ENCODE data around the gene FAM177A1. TPM values are rescaled to one million over a fixed set of nuclear protein-coding genes. Genes with fewer than 3 reads are reported as not detected.
A peak's percentile ranks its signal among the peaks of the same experiment; 100 is the strongest.

FAM177A1 gene
- total RNA-seq, 3 donors from 2014 or later (not counting 1 experiment from before 2014, with no cell fraction given), result 73.8 to 131 (median 79.6) TPM

DNA sequence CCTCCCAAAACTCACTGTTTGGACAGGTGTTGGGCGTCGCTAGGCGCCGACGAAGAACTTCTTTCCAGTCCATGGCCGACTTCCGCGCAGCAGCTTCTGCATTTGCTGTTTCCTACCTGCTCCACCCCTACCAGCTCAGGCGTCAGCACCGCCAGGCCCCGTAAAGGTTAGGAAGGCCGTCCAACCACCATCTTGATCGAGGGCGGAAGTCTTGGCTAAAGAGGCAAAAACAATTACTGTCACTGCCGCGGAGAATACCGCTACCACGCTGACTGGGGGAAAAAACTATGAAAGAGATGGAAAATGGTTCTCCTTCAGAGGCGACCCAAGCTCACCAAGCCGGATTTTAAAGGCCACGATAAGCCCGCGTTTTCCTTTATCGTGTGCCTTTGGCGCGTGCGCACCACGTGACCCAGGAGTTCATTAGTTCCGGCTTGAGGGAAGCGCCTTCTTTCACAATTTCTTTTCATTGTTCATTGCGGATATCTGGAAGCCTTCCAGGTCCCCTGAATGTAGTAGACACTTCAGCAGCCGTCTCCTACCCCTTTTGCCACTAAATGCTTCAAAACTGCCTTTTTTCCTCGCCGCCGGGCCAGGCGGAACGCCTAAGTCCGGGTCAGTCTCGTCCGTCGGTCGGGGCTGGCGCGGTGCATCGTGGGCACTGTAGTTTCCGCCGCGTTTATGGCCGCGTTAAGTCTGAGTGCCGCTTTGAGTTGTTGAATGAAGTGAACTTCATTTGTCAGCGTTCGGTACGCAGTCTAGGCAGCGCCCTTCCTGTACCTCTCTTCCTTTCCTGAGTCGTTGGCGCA, 76.0 kb downstream of the FAM177A1 start, which contains the start of the genes PPP2R3C and PRORP:
Gene PPP2R3C (minus strand): TSS at position 104 of the 809 bp plus-strand sequence. CDS start 31 bp downstream, at position 73.
Gene PRORP (plus strand): TSS at position 666 of the 809 bp plus-strand sequence. CDS start 694 bp downstream, outside the sequence.
- ATAC-seq (peak; percentile 83 to 94 (median 85)), DNase-seq (peak; percentile 81 to 96)
- TF ChIP-seq, protein P1, sequence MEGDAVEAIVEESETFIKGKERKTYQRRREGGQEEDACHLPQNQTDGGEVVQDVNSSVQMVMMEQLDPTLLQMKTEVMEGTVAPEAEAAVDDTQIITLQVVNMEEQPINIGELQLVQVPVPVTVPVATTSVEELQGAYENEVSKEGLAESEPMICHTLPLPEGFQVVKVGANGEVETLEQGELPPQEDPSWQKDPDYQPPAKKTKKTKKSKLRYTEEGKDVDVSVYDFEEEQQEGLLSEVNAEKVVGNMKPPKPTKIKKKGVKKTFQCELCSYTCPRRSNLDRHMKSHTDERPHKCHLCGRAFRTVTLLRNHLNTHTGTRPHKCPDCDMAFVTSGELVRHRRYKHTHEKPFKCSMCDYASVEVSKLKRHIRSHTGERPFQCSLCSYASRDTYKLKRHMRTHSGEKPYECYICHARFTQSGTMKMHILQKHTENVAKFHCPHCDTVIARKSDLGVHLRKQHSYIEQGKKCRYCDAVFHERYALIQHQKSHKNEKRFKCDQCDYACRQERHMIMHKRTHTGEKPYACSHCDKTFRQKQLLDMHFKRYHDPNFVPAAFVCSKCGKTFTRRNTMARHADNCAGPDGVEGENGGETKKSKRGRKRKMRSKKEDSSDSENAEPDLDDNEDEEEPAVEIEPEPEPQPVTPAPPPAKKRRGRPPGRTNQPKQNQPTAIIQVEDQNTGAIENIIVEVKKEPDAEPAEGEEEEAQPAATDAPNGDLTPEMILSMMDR (IDR thresholded peaks at IDR 0.05), result no peak
- peak within 1 kb of the TSS; percentile 72 for H3K4me3 ChIP-seq (ENCODE audit: low read length)
- H3K27ac ChIP-seq (ENCODE audit: low read length), result peak within 1 kb of the TSS; percentile 96
- WGBS (ENCODE audit: insufficient coverage), result under 1% methylated on average over 57 of the region's 57 CpGs
- H3K36me3 ChIP-seq (ENCODE audit: control insufficient read depth, insufficient read depth, low read length), result peaks cover 2% of the 10 kb centered on the region
- intact Hi-C loops (cut with micrococcal nuclease), result loop anchor here (1.0 to 10.0 kb wide), 7 partner anchors 75 to 705 kb away; partner anchors contain the start of genes BAZ1A, BRMS1L, FAM177A1 and NFKBIA
- Mint-ChIP-seq H3K36me3 (no peaks in the 10 kb centered on the region), H3K27me3 (ENCODE audit: low read depth in 2 of 2) (no peaks in the 10 kb centered on the region), H3K4me1 (peaks cover 56 to 60% of the 10 kb centered on the region in 2 donors), H3K4me3 (peak within 1 kb of the TSS; percentile 97), H3K27ac (peak within 1 kb of the TSS; percentile 99), H3K9me3 (no peaks in the 10 kb centered on the region)
- H3K9me3 ChIP-seq (ENCODE audit: control insufficient read depth, insufficient read depth, low read length), result no peaks in the 10 kb centered on the region
- H3K27me3 ChIP-seq (ENCODE audit: control insufficient read depth, insufficient read depth, low read length), result no peaks in the 10 kb centered on the region
- peaks cover 33% of the 10 kb centered on the region for H3K4me1 ChIP-seq (ENCODE audit: control insufficient read depth, insufficient read depth, low read length)

DNA sequence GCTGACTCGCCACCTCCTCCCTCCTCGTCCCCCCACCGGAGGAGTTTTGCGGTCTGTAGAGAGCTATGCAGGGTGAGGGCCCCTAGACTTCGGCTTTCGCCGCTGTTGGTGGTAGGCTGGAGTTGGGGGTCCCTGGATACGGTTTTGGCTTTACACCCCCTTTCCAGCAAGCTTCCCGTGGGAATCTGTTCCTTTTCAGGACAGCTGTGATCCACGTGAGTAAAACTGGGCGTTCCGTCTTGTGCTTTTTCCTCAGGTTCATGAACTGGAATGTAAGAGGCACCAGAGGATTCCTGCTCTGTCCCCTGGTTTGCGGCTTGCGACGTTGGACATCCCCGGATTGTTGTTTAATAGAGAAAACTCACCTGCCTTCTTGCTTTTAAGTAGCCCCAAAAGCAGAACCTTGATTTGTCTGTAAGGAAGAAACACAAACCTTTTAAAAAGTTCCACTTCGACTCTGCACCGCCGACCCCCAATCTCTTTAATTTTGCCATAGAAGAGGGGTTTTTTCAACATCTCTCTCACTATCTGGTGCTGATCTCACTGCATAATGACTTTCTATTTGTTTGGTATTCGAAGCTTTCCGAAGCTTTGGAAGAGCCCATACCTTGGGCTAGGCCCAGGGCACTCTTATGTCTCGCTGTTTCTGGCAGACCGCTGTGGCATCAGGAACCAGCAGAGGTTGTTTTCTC, 76.8 kb downstream of the FAM177A1 start:
- Histone ChIP-seq H3K4me3 (ENCODE audit: low read length) (peak overlapping the region; percentile 72), H3K9me3 (ENCODE audit: control insufficient read depth, insufficient read depth, low read length) (no peaks in the 10 kb centered on the region), H3K27me3 (ENCODE audit: control insufficient read depth, insufficient read depth, low read length) (no peaks in the 10 kb centered on the region), H3K4me1 (ENCODE audit: control insufficient read depth, insufficient read depth, low read length) (peaks cover 33% of the 10 kb centered on the region), H3K36me3 (ENCODE audit: control insufficient read depth, insufficient read depth, low read length) (peaks cover 2% of the 10 kb centered on the region), H3K27ac (ENCODE audit: low read length) (peak overlapping the region; percentile 96)
- H3K4me3 Mint-ChIP-seq, result peak overlapping the region; percentile 97
- TF ChIP-seq, protein P1 (IDR thresholded peaks at IDR 0.05), result no peak
- no peaks in the 10 kb centered on the region for H3K27me3 Mint-ChIP-seq (ENCODE audit: low read depth in 2 of 2)
- WGBS (ENCODE audit: insufficient coverage), result 9% methylated on average over 16 of the region's 23 CpGs
- no peaks in the 10 kb centered on the region for H3K9me3 Mint-ChIP-seq
- peak in 1 of 3 donors; percentile 1 for ATAC-seq
- intact Hi-C loops (cut with micrococcal nuclease), result loop anchor here (1.0 to 10.0 kb wide), 7 partner anchors 76 to 704 kb away; partner anchors contain the start of genes BAZ1A, BRMS1L, FAM177A1 and NFKBIA
- no peak for DNase-seq
- peaks cover 55 to 56% of the 10 kb centered on the region in 2 donors for H3K4me1 Mint-ChIP-seq
- H3K36me3 Mint-ChIP-seq, result peaks cover 4% of the 10 kb centered on the region
- peak overlapping the region; percentile 99 for H3K27ac Mint-ChIP-seq

DNA sequence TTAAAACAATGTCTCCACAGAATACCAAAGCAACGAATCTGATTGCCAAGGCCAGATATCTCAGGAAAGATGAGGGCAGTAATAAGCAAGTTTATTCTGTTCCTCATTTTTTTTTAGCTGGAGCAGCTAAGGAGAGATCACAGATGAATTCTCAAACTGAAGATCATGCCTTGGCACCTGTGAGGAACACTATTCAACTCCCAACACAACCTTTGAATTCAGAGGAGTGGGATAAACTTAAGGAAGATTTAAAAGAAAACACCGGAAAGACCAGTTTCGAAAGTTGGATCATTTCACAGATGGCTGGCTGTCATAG, 77.3 kb downstream of the FAM177A1 start:
- Histone ChIP-seq H3K36me3 (ENCODE audit: control insufficient read depth, insufficient read depth, low read length) (peaks cover 2% of the 10 kb centered on the region), H3K27me3 (ENCODE audit: control insufficient read depth, insufficient read depth, low read length) (no peaks in the 10 kb centered on the region), H3K4me3 (ENCODE audit: low read length) (no peak overlapping the region), H3K4me1 (ENCODE audit: control insufficient read depth, insufficient read depth, low read length) (peaks cover 33% of the 10 kb centered on the region), H3K9me3 (ENCODE audit: control insufficient read depth, insufficient read depth, low read length) (no peaks in the 10 kb centered on the region), H3K27ac (ENCODE audit: low read length) (peak overlapping the region; percentile 96)
- Mint-ChIP-seq H3K4me1 (peaks cover 56% of the 10 kb centered on the region in 2 donors), H3K36me3 (peaks cover 9% of the 10 kb centered on the region), H3K9me3 (no peaks in the 10 kb centered on the region), H3K27me3 (ENCODE audit: low read depth in 2 of 2) (no peaks in the 10 kb centered on the region), H3K4me3 (peak overlapping the region; percentile 97), H3K27ac (peak overlapping the region; percentile 99)
- TF ChIP-seq, protein P1 (IDR thresholded peaks at IDR 0.05), result no peak
- DNase-seq, result no peak
- no peak for ATAC-seq
- intact Hi-C loops (cut with micrococcal nuclease), result loop anchor here (2.0 to 10.0 kb wide), 4 partner anchors 77 to 704 kb away; partner anchors contain the start of genes BAZ1A, BRMS1L and FAM177A1
- WGBS (ENCODE audit: insufficient coverage), result 74% methylated on average over 2 of the region's 3 CpGs
